Measurements from ENCODE around the gene INPP5J. TPM values are rescaled to one million over a fixed set of nuclear protein-coding genes. Genes with fewer than 3 reads are reported as not detected.

Gene INPP5J
- total and polyA plus RNA-seq, 10 of the 15 experiments (the other 5 are each of a cell fraction or from before 2014, with no cell fraction given): 0.18 to 2.8 (median 1.5) TPM; not detected in 1

DNA sequence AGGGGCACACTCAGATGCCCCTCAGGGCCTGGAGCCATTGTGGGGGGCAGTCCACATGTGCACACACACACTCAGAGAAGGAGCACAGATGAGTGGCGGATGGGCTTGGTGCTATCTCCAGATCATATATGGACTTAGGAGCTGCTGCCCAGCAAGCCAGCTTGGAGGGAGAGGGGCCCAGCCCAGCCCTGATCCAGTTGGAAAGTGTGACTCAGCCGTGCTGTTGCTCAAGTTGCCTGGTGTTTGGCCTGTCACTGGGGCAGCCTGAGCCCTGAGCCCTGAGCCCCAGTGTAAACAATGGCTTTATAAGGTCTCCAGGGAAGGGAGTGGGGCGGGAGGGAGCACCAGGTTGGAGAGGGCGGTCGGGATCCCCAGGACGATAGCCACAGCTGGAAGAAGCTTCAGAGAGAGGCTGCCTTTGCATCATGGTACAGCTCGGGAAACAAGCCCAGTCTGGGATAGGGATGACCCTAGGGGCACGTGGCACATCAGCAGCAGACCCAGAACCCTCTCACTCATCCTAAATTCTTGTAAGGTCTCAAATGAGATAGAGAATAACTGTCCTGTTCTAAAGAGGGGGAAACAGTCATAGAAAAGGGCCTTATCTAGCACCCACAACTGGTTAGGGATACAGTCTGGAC, 20.2 kb upstream of the INPP5J start (continued):
- TF ChIP-seq, protein P1, sequence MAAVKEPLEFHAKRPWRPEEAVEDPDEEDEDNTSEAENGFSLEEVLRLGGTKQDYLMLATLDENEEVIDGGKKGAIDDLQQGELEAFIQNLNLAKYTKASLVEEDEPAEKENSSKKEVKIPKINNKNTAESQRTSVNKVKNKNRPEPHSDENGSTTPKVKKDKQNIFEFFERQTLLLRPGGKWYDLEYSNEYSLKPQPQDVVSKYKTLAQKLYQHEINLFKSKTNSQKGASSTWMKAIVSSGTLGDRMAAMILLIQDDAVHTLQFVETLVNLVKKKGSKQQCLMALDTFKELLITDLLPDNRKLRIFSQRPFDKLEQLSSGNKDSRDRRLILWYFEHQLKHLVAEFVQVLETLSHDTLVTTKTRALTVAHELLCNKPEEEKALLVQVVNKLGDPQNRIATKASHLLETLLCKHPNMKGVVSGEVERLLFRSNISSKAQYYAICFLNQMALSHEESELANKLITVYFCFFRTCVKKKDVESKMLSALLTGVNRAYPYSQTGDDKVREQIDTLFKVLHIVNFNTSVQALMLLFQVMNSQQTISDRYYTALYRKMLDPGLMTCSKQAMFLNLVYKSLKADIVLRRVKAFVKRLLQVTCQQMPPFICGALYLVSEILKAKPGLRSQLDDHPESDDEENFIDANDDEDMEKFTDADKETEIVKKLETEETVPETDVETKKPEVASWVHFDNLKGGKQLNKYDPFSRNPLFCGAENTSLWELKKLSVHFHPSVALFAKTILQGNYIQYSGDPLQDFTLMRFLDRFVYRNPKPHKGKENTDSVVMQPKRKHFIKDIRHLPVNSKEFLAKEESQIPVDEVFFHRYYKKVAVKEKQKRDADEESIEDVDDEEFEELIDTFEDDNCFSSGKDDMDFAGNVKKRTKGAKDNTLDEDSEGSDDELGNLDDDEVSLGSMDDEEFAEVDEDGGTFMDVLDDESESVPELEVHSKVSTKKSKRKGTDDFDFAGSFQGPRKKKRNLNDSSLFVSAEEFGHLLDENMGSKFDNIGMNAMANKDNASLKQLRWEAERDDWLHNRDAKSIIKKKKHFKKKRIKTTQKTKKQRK (IDR thresholded peaks at IDR 0.05; ENCODE audit: low read depth, low read length): no peak
- TF ChIP-seq MTA2 (IDR thresholded peaks at IDR 0.05; ENCODE audit: low read depth) (no peak), ZNF24 (IDR thresholded peaks at IDR 0.05) (no peak), CHD1 (IDR thresholded peaks at IDR 0.05; ENCODE audit: low read depth, low read length) (no peak), MYC (IDR thresholded peaks at IDR 0.05; ENCODE audit: insufficient read depth, insufficient read length, insufficient replicate concordance, low read length, severe bottlenecking) (no peak), FOXM1 (IDR thresholded peaks at IDR 0.05; ENCODE audit: low read depth, low read length) (no peak), EP300 (IDR thresholded peaks at IDR 0.05; ENCODE audit: borderline replicate concordance in 1 of 2, control insufficient read depth in 1 of 2, low read depth in 2 of 2, low read length in 2 of 2) (no peak), NR2C1 (IDR thresholded peaks at IDR 0.05) (no peak)
- TF ChIP-seq, protein P2, sequence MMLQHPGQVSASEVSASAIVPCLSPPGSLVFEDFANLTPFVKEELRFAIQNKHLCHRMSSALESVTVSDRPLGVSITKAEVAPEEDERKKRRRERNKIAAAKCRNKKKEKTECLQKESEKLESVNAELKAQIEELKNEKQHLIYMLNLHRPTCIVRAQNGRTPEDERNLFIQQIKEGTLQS (IDR thresholded peaks at IDR 0.05; ENCODE audit: borderline replicate concordance, extremely low read depth, low read depth, low read length): no peak

All from GM12878 (cell line).